Activated CD8-positive, alpha-beta T cell treated with anti-CD3 and anti-CD28 coated beads, Interleukin-2, amount 10 ng/mL, durations not matched to agents 7 days and 5 days (primary cell): ENCODE measurements around the gene PDGFC. TPM values are rescaled to one million over a fixed set of nuclear protein-coding genes. Genes with fewer than 3 reads are reported as not detected.

Experiments used
- ATAC-seq: fragments of 150-1000 bp; cut with Tn5 transposase; one replicate; pipeline ENCODE4 v1.10.0; 2021; ENCODE audit warnings: moderate library complexity
- CTCF ChIA-PET: fragments of 350-600 bp; sonication (Branson Sonifier 250); formaldehyde crosslinking; loops from one replicate; lab custom pipeline; 2021; ENCODE audit warnings: antibody characterized with exemption; lab: Charles Lee
- POLR2A ChIA-PET: fragments of 350-600 bp; sonication (Branson Sonifier 250); formaldehyde crosslinking; loops from one replicate; lab custom pipeline; 2021; ENCODE audit warnings: antibody characterized with exemption; lab: Charles Lee
- DNase-seq: peaks from one replicate; pipeline ENCODE4 v3.0.0-alpha.2; 2020
- H3K27ac Mint-ChIP-seq: one replicate; pipeline ENCODE4 v1.8.0; 2021; ENCODE audit warnings: mild to moderate bottlenecking, mixed read lengths
- H3K27me3 Mint-ChIP-seq: one replicate; pipeline ENCODE4 v1.8.0; 2021; ENCODE audit warnings: low read depth, mixed read lengths
- H3K36me3 Mint-ChIP-seq: one replicate; pipeline ENCODE4 v1.8.0; 2021; ENCODE audit warnings: low read depth, mixed read lengths
- H3K4me1 Mint-ChIP-seq: one replicate; pipeline ENCODE4 v1.8.0; 2021; ENCODE audit warnings: low read depth, mixed read lengths
- H3K4me3 Mint-ChIP-seq: one replicate; pipeline ENCODE4 v1.8.0; 2021; ENCODE audit warnings: mild to moderate bottlenecking, mixed read lengths
- H3K9me3 Mint-ChIP-seq: one replicate; pipeline ENCODE4 v1.8.0; 2022; ENCODE audit warnings: mixed read lengths; ENCODE audit not compliant: insufficient read depth
- total RNA-seq, 2 experiments: library from RNA; stranded (reverse); gene quantifications; one replicate each; pipeline ENCODE4 v1.2.3, GENCODE V29; 2021

The PDGFC gene
- total RNA-seq, 2 experiments from 2014 or later = not detected

- ChIA-PET CTCF (interaction anchor here (0.6 kb wide), 1 partner anchor 972 kb away, joined by 3 read pairs; no protein-coding TSS in a partner anchor), POLR2A (no interaction called here)
- no peaks in the 10 kb centered on the region for H3K9me3 Mint-ChIP-seq
- H3K4me1 Mint-ChIP-seq = no peaks in the 10 kb centered on the region
- H3K27me3 Mint-ChIP-seq = no peaks in the 10 kb centered on the region
- DNase-seq = no peak
- H3K4me3 Mint-ChIP-seq = no peak overlapping the region
- H3K36me3 Mint-ChIP-seq = no peaks in the 10 kb centered on the region
- no peak overlapping the region for H3K27ac Mint-ChIP-seq
- no peak for ATAC-seq
These were observed 46.8 kb downstream of the PDGFC start for GRCh38 chr4:156924774-156925315.

DNA sequence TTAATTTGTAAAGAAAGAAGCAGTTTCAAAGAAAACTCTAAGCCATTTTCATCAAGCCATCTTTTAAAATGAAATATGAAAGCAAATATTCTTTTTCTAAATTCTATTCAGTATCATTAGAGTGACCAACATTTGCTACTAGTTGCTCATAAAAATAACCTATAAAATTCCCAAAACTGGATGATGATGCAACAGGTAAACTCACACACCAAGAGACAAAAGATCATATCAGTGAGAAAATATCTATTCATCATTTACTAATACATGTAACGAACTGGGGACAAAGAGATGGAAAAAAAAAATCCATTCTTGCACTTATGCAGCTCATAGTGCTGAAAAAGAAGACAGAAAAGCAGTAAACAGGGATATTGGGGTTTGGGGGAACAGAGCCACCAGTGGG lies 48.1 kb downstream of the PDGFC start:
- H3K27me3 Mint-ChIP-seq = no peaks in the 10 kb centered on the region
- H3K36me3 Mint-ChIP-seq = no peaks in the 10 kb centered on the region
- DNase-seq (no peak), ATAC-seq (no peak)
- no peaks in the 10 kb centered on the region for H3K9me3 Mint-ChIP-seq
- H3K27ac Mint-ChIP-seq = no peak overlapping the region
- no peak overlapping the region for H3K4me3 Mint-ChIP-seq
- no peaks in the 10 kb centered on the region for H3K4me1 Mint-ChIP-seq
- CTCF ChIA-PET = no interaction called here
- POLR2A ChIA-PET = no interaction called here

DNA sequence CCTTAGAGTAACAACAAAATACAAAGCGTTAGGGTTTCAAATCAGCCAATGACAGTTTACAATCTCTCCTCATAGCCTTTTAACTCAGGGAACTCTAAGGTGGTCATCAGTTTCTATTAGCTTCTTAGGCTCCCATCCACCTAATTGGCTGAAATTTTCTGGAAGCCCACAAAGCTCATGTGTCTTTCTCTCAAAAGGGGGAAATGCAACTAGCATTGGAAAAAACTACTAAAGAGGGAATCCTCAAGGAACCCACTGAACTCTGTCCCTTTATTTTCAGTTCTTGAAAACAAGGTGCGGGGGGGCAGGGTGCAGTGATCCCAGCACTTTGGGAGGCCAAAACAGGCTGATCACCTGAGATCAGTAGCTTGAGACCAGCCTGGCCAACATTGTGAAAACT lies 56.4 kb downstream of the PDGFC start:
- H3K27me3 Mint-ChIP-seq = no peaks in the 10 kb centered on the region
- H3K9me3 Mint-ChIP-seq = no peaks in the 10 kb centered on the region
- no peak overlapping the region for H3K27ac Mint-ChIP-seq
- ATAC-seq (no peak), DNase-seq (no peak)
- no peaks in the 10 kb centered on the region for H3K4me1 Mint-ChIP-seq
- ChIA-PET POLR2A (no interaction called here), CTCF (interaction anchor here (0.8 kb wide), 1 partner anchor 909 kb away, joined by 3 read pairs; no protein-coding TSS in a partner anchor)
- H3K4me3 Mint-ChIP-seq = no peak overlapping the region
- H3K36me3 Mint-ChIP-seq = no peaks in the 10 kb centered on the region

- ATAC-seq = no peak
- Mint-ChIP-seq H3K27ac (no peak overlapping the region), H3K9me3 (no peaks in the 10 kb centered on the region), H3K4me3 (no peak overlapping the region), H3K36me3 (no peaks in the 10 kb centered on the region), H3K27me3 (no peaks in the 10 kb centered on the region), H3K4me1 (no peaks in the 10 kb centered on the region)
- DNase-seq = no peak
- CTCF ChIA-PET = no interaction called here
- POLR2A ChIA-PET = no interaction called here
These were observed 58.4 kb downstream of the PDGFC start for GRCh38 chr4:156913234-156913633.

- no peak for DNase-seq
- CTCF ChIA-PET = no interaction called here
- H3K27me3 Mint-ChIP-seq = no peaks in the 10 kb centered on the region
- H3K27ac Mint-ChIP-seq = no peak overlapping the region
- no peaks in the 10 kb centered on the region for H3K4me1 Mint-ChIP-seq
- no peaks in the 10 kb centered on the region for H3K36me3 Mint-ChIP-seq
- POLR2A ChIA-PET = no interaction called here
- ATAC-seq = no peak
- H3K9me3 Mint-ChIP-seq = no peaks in the 10 kb centered on the region
- no peak overlapping the region for H3K4me3 Mint-ChIP-seq
These were observed 62.6 kb downstream of the PDGFC start for GRCh38 chr4:156909010-156909409.

DNA sequence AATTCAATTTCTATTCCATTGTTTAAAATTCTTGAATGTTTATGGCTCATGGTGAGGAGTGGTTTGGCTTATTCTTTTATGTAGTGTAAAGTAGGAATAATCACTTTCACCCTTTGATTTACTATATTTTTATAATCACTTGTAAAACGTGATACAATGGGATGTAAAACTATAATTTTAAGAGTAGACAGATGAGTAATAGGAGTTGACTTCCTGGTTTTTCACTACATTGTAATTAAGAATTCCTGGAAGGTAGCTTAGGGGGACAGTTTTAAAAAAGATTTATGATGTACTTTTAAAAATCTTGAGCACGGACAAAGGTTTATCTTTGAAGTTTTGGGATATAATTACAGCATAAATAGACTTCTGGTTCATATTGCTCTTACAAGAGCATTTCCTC lies 65.3 kb downstream of the PDGFC start:
- no peaks in the 10 kb centered on the region for H3K4me1 Mint-ChIP-seq
- no peak overlapping the region for H3K27ac Mint-ChIP-seq
- no peaks in the 10 kb centered on the region for H3K9me3 Mint-ChIP-seq
- H3K27me3 Mint-ChIP-seq = no peaks in the 10 kb centered on the region
- no peak for DNase-seq
- H3K36me3 Mint-ChIP-seq = no peaks in the 10 kb centered on the region
- ATAC-seq = no peak
- H3K4me3 Mint-ChIP-seq = no peak overlapping the region
- ChIA-PET CTCF (no interaction called here), POLR2A (no interaction called here)

GRCh38 chr4:156901871-156902270 lies 69.7 kb downstream of the PDGFC start:
- no peak for DNase-seq
- Mint-ChIP-seq H3K9me3 (no peaks in the 10 kb centered on the region), H3K27me3 (no peaks in the 10 kb centered on the region), H3K27ac (no peak overlapping the region), H3K4me1 (no peaks in the 10 kb centered on the region), H3K4me3 (no peak overlapping the region), H3K36me3 (no peaks in the 10 kb centered on the region)
- CTCF ChIA-PET = no interaction called here
- no peak for ATAC-seq
- POLR2A ChIA-PET = no interaction called here

- DNase-seq (no peak), ATAC-seq (no peak)
- Mint-ChIP-seq H3K9me3 (no peaks in the 10 kb centered on the region), H3K4me1 (no peaks in the 10 kb centered on the region), H3K27ac (no peak overlapping the region), H3K36me3 (no peaks in the 10 kb centered on the region), H3K27me3 (no peaks in the 10 kb centered on the region), H3K4me3 (no peak overlapping the region)
- ChIA-PET CTCF (no interaction called here), POLR2A (no interaction called here)
These were observed 73.1 kb downstream of the PDGFC start for GRCh38 chr4:156898373-156899117.

- H3K36me3 Mint-ChIP-seq = no peaks in the 10 kb centered on the region
- no peaks in the 10 kb centered on the region for H3K27me3 Mint-ChIP-seq
- no peaks in the 10 kb centered on the region for H3K4me1 Mint-ChIP-seq
These were observed 75.1 kb downstream of the PDGFC start for GRCh38 chr4:156896527-156896926.

DNA sequence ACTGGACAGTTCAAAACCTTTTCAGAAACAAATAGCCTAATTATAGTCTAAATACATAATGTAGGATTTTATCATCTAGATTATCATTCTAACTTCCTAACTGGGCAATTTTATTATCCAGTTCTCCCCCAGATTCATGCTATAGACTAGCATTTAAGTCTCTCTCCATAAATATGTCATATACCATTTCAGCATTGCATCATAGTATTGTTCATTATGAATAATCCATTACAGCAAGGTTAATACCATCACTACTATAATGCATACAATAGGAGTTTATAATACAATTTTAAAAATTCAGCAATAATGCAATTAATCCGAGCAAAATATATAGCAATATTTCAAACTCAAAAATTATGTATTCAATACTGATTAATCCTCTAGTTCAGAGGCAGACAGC lies 77.4 kb downstream of the PDGFC start:
- ATAC-seq (no peak), DNase-seq (no peak)
- no peak overlapping the region for H3K27ac Mint-ChIP-seq
- no peaks in the 10 kb centered on the region for H3K36me3 Mint-ChIP-seq
- CTCF ChIA-PET = no interaction called here
- no peaks in the 10 kb centered on the region for H3K27me3 Mint-ChIP-seq
- H3K4me1 Mint-ChIP-seq = no peaks in the 10 kb centered on the region
- POLR2A ChIA-PET = no interaction called here
- H3K9me3 Mint-ChIP-seq = no peaks in the 10 kb centered on the region
- no peak overlapping the region for H3K4me3 Mint-ChIP-seq

More at GRCh38 chr4:156896527-156896926, 75.1 kb downstream of the PDGFC start:
- ChIA-PET POLR2A (no interaction called here), CTCF (no interaction called here)
- H3K27ac Mint-ChIP-seq = no peak overlapping the region
- DNase-seq (no peak), ATAC-seq (no peak)
- no peak overlapping the region for H3K4me3 Mint-ChIP-seq
- H3K9me3 Mint-ChIP-seq = no peaks in the 10 kb centered on the region

GRCh38 chr4:156892805-156893204 lies 78.8 kb downstream of the PDGFC start:
- no peak overlapping the region for H3K27ac Mint-ChIP-seq
- ChIA-PET POLR2A (no interaction called here), CTCF (no interaction called here)
- DNase-seq = no peak
- no peaks in the 10 kb centered on the region for H3K36me3 Mint-ChIP-seq
- H3K9me3 Mint-ChIP-seq = no peaks in the 10 kb centered on the region
- no peaks in the 10 kb centered on the region for H3K27me3 Mint-ChIP-seq
- no peak overlapping the region for H3K4me3 Mint-ChIP-seq
- no peak for ATAC-seq
- no peaks in the 10 kb centered on the region for H3K4me1 Mint-ChIP-seq

- CTCF ChIA-PET = no interaction called here
These were observed 81.7 kb downstream of the PDGFC start for GRCh38 chr4:156889616-156890594.

More at GRCh38 chr4:156889616-156890594, 81.7 kb downstream of the PDGFC start:
- no peaks in the 10 kb centered on the region for H3K27me3 Mint-ChIP-seq
- POLR2A ChIA-PET = no interaction called here
- DNase-seq = no peak
- H3K27ac Mint-ChIP-seq = no peak overlapping the region
- no peaks in the 10 kb centered on the region for H3K36me3 Mint-ChIP-seq
- H3K9me3 Mint-ChIP-seq = no peaks in the 10 kb centered on the region
- H3K4me3 Mint-ChIP-seq = no peak overlapping the region
- H3K4me1 Mint-ChIP-seq = no peaks in the 10 kb centered on the region
- no peak for ATAC-seq
